Measurements from ENCODE around the gene BABAM2. TPM values are rescaled to one million over a fixed set of nuclear protein-coding genes. Genes with fewer than 3 reads are reported as not detected.

The BABAM2 gene
- total RNA-seq, 1 donor from 2014 or later, result 35.3 TPM

DNA sequence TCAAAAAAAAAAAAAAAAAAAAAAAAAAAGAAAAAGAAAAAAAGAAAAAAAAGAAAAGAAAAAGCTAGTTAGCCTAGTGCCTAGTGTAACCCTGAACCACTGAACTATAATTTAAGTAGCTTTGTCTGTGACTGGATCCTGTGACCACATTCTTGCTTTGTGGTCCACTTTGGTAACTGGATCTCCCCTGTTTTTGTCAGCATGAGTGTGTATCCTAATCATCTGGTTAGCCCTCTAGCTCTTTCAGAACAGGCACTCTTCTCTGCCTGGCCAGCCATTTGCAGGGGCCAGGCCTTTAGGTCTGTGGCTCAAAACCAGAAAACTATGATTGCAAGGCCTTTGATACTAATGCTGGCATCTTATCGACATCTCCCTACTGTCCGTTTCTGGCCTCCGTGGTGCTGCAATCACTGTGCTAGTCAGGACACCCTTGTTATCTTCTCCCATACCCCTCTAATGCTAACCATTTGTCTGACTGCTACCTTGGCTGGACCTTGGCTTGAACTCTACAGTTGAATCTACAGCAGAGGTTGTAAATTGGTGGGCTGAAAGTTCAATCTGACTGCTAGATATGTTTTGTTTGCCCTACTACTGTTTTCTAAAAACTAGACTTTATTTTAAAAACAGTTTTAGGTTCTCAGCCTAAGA is 40.8 kb upstream of the BABAM2 start:
- TF ChIP-seq, protein P1, sequence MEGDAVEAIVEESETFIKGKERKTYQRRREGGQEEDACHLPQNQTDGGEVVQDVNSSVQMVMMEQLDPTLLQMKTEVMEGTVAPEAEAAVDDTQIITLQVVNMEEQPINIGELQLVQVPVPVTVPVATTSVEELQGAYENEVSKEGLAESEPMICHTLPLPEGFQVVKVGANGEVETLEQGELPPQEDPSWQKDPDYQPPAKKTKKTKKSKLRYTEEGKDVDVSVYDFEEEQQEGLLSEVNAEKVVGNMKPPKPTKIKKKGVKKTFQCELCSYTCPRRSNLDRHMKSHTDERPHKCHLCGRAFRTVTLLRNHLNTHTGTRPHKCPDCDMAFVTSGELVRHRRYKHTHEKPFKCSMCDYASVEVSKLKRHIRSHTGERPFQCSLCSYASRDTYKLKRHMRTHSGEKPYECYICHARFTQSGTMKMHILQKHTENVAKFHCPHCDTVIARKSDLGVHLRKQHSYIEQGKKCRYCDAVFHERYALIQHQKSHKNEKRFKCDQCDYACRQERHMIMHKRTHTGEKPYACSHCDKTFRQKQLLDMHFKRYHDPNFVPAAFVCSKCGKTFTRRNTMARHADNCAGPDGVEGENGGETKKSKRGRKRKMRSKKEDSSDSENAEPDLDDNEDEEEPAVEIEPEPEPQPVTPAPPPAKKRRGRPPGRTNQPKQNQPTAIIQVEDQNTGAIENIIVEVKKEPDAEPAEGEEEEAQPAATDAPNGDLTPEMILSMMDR (IDR thresholded peaks at IDR 0.05; ENCODE audit: insufficient read depth, low read length, poor library complexity, severe bottlenecking), result no peak
- Histone ChIP-seq H3K27me3 (ENCODE audit: control insufficient read depth, insufficient read depth, low read length) (no peaks in the 10 kb centered on the region), H3K4me3 (ENCODE audit: low read depth, low read length) (no peak overlapping the region), H3K36me3 (ENCODE audit: control insufficient read depth, insufficient read depth, low read length) (no peaks in the 10 kb centered on the region)
- DNase-seq (ENCODE audit: low read depth), result no peak

DNA sequence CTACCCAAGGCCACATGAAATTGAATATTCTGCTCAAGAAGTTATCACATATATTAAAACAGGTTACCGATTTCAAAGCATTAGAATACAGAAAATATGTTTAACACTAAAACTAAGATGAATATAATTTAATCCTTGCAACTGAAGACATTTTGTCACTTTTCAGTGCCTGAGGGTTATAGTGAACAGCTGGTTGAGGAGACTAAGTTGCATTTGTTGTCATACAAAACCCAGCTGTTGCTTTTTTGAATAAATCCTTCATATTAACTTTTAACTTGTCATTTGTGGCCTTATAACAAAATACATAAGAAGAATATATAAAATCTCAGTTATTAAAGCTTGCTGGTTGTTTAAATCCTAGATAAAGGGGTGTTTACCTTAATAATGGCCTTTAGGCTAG is 37.8 kb upstream of the BABAM2 start:
- no peaks in the 10 kb centered on the region for H3K27me3 ChIP-seq (ENCODE audit: control insufficient read depth, insufficient read depth, low read length)
- DNase-seq (ENCODE audit: low read depth), result no peak
- no peaks in the 10 kb centered on the region for H3K36me3 ChIP-seq (ENCODE audit: control insufficient read depth, insufficient read depth, low read length)
- TF ChIP-seq, protein P1 (IDR thresholded peaks at IDR 0.05; ENCODE audit: insufficient read depth, low read length, poor library complexity, severe bottlenecking), result no peak
- H3K4me3 ChIP-seq (ENCODE audit: low read depth, low read length), result no peak overlapping the region

DNA sequence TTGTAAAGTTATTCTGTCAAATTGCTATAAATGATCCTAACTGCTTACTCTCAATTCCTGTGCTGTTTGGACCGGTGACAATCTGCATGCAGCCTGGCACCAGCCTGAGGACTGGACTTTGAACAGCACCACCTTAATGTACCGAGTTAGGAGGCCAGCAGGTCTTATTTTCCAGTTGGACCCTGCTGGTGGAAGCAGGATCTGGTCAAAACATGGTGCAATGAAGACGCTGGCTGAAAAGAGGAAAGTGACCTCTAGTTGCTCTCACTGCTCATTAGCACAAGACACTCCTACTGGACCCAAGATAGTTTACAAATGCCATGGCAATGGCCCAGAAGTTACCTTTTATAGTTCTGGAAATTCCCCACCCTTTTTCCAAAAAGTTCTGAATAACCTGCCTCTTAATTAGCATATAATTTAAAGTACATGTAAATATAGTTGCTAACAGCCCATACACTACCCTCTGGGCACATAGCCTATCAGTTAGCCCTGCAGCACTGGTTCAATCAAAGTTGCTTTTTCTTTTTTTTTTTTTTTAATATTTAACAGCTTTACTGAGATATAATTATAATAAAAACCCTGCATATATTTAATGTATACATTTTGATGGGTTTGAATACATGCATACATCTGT is 36.2 kb upstream of the BABAM2 start:
- TF ChIP-seq, protein P1 (IDR thresholded peaks at IDR 0.05; ENCODE audit: insufficient read depth, low read length, poor library complexity, severe bottlenecking), result no peak
- Histone ChIP-seq H3K4me3 (ENCODE audit: low read depth, low read length) (no peak overlapping the region), H3K27me3 (ENCODE audit: control insufficient read depth, insufficient read depth, low read length) (no peaks in the 10 kb centered on the region), H3K36me3 (ENCODE audit: control insufficient read depth, insufficient read depth, low read length) (no peaks in the 10 kb centered on the region)
- DNase-seq (ENCODE audit: low read depth), result no peak

DNA sequence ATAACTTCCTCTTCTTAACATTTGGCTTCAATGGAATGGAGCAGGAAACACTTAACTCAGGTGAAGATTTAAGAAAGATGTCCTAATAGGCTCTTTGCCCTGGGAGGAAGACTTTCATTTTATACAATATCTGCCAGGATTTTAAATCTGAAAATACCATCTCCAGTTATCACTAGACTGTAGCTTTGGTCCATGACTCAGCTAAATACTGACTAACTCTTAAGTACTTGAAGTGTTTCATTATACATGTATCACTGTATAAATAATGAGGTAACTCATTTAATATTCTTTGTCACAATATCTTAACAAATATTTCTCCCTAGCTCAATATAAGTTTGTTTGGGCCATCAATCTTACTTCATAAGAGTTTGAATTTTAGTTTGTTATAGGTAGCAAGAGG is 35.1 kb upstream of the BABAM2 start:
- no peak overlapping the region for H3K4me3 ChIP-seq (ENCODE audit: low read depth, low read length)
- TF ChIP-seq, protein P1 (IDR thresholded peaks at IDR 0.05; ENCODE audit: insufficient read depth, low read length, poor library complexity, severe bottlenecking), result no peak
- H3K36me3 ChIP-seq (ENCODE audit: control insufficient read depth, insufficient read depth, low read length), result no peaks in the 10 kb centered on the region
- H3K27me3 ChIP-seq (ENCODE audit: control insufficient read depth, insufficient read depth, low read length), result no peaks in the 10 kb centered on the region
- DNase-seq (ENCODE audit: low read depth), result peak; percentile 57

DNA sequence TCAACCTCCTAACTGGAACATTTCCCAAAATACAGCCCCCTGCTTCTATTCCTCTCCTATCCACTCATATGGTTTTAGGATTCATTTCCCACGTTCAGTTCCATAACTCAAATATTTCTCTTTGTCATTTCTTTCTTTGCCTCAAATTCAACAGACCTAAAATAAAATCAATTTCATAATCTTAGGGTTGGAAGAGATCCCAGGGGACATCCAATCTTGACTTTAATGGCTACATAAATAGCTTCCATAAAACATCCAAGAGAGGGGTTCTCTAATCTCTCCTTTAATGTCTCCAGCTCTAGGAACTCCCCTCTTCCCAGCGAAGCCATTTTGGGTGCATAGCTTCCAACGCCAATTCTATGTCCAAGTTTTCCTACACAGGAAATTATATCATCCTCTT is 34.1 kb upstream of the BABAM2 start:
- H3K36me3 ChIP-seq (ENCODE audit: control insufficient read depth, insufficient read depth, low read length), result no peaks in the 10 kb centered on the region
- no peaks in the 10 kb centered on the region for H3K27me3 ChIP-seq (ENCODE audit: control insufficient read depth, insufficient read depth, low read length)
- TF ChIP-seq, protein P1 (IDR thresholded peaks at IDR 0.05; ENCODE audit: insufficient read depth, low read length, poor library complexity, severe bottlenecking), result no peak
- no peak for DNase-seq (ENCODE audit: low read depth)
- no peak overlapping the region for H3K4me3 ChIP-seq (ENCODE audit: low read depth, low read length)

DNA sequence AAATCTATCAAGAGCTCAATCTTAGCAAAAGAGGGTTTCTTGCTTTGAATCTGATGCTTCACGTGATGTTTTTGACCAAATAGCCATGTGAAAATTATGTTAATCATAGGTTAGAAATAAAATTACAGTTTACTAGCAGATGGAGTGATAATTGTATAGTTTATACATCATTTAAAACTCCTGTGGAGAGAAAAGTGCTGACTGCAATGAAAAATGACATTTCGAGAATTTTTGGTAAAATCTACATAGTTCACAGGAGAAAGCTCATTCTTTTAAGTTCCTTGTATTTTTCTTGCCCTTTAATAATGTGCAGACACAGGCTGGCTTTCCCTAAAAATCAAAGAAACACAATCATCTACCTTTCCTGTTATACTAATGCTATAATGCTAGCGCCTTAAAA is 33.6 kb upstream of the BABAM2 start:
- H3K27me3 ChIP-seq (ENCODE audit: control insufficient read depth, insufficient read depth, low read length), result no peaks in the 10 kb centered on the region
- TF ChIP-seq, protein P1 (IDR thresholded peaks at IDR 0.05; ENCODE audit: insufficient read depth, low read length, poor library complexity, severe bottlenecking), result no peak

More for the DNA sequence above, 33.6 kb upstream of the BABAM2 start:
- DNase-seq (ENCODE audit: low read depth), result no peak
- no peaks in the 10 kb centered on the region for H3K36me3 ChIP-seq (ENCODE audit: control insufficient read depth, insufficient read depth, low read length)
- no peak overlapping the region for H3K4me3 ChIP-seq (ENCODE audit: low read depth, low read length)
